GM21381 (cell line): Measurements from ENCODE around the gene INPP5A.
A peak's percentile ranks its signal among the peaks of the same experiment; 100 is the strongest.
"Not testable (repeated sequence)": the region's sequence is repeated elsewhere in the genome, so short reads cannot be mapped to it uniquely, and the experiment has no call there.

Source experiments
- ATAC-seq: cut with Tn5 transposase; IDR thresholded peaks from one replicate; pipeline ENCODE4 v1.9.1; 2021; ENCODE audit warnings: mild to moderate bottlenecking, moderate library complexity; ENCODE audit not compliant: unreplicated experiment

Gene INPP5A

DNA sequence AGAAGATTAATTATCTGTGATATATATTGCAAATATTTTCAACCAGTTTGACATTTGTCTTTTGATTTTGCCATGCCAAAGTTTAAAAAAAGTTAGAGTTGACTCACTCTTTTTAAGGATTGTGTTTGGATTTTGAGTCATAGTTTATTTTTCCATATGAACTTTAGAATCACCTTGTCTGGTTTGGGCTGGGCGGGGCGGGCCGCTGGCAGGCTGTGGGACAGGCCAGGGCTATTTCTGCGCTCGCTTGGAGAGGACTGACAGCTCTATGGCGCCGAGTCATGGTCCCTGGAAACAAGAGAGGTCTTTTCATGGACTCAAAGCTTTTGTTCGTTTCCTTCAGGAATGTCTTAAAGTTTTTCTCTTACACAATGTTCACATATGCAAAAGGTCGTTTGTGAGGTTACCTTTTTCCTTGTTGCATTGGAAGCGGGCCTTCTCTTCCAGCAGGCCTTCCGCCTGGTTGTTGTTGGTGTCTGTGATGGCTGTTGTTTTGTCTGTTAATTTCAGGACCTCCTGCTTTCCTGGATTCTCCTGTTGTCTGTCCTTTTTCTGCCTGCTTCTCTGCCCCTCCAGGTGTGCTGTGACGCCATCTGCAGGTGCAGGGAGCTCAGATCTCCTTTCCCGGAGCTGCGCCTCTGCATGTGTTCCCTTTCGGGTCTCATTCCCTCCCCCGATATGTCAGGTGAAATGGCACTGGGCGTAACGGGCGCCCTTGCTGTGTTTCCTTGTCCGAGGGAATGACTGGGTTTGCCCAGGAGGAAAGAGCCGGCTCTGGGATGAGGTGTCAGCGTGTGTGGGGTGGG, 53.8 kb downstream of the INPP5A start:
- ATAC-seq = no peak

DNA sequence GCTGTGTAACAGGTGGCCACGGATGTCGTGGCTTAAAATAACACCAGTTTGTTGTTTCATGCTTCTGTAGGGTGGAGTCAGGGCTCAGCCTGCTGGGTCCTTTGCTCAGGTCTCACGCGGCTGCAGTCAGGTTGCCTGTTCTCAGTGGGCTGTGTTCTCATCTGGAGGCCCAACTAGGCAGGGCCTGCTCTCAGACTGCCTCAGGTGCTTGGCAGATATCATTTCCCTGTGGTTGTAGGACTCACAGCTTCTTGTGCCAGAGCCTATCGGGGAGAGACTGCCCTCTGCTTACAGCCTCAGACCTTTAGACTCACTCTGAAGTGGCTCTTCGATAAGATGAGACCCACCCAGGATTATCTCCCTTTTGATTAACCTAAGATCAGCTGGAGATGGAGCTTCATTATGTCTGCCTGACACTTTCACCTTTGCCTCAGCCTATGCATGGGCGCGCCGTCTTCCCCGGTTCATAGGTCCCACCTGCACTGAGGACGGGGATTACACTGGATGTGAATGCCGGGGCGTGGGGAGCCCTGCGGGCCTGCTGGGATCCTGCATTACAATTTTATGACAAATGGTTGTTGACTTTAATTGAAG, 55.3 kb downstream of the INPP5A start:
- ATAC-seq = peak; percentile 2

DNA sequence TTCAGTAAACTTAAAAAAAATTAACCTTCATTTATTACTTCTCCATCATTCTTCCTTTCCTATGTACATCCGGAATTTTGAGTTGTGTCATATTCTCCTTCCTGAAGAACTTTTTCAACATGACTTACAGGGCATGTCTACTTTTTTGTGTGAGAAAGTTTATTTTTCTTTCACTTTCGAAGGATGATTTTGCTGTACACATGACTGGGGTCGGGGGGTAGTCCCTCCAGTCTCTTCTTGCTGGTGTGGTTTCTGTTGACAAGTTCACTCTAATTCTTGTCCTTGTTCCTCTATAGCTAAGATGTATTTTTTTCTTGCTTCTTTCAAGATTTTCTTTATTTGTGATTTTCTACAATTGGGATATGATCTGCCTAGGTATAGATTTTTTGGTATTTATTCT, 55.8 kb downstream of the INPP5A start:
- ATAC-seq = peak; percentile 60

GRCh38 chr10:132593900-132594876, 56.6 kb downstream of the INPP5A start:
- ATAC-seq = peak; percentile 61

DNA sequence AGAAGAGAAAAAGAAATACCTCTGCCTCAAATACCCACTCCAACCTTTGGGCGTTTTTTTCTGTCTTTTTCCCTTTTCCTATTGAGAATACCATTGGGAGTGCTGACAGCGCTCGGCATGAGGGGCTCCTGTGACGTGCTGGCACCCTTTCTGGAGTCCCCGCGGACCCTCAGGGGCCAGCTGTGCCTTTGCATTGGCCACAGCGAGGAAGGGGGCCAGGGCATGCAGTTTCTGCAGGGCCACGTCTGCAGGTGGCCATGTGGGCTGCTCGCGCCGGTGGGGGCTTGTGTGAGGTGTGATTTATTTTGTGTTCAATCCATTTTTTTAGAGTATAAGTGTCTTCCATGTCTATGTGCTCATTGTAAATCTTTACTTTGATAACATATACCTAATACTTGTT, 57.4 kb downstream of the INPP5A start:
- no peak for ATAC-seq

- no peak for ATAC-seq
Observed at GRCh38 chr10:132595854-132596253, 58.3 kb downstream of the INPP5A start.

DNA sequence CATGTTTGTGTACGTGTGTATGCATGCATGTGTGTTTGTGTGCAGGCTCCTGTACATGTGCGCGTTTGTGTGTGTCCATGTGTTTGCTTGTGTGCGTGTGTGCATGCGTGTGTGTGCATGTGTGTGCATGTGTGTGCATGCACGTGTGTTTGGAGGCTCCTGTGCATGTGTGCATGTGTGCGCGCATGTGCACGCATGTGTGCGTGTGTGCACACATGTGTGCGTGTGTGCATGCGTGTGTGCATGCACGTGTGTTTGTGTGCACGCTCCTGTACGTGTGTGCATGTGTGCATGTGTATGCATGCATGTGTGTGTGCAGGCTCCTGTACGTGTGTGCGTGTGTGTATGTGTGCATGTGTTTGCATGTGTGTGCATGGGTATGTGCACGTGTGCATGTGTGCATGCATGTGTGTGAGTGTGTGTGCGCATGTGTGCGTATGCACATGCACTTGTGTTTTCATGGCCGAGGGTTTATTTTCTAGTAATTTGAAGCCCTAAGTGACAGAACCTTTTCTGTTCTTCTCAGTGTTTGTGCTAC, 59.2 kb downstream of the INPP5A start:
- no peak for ATAC-seq

DNA sequence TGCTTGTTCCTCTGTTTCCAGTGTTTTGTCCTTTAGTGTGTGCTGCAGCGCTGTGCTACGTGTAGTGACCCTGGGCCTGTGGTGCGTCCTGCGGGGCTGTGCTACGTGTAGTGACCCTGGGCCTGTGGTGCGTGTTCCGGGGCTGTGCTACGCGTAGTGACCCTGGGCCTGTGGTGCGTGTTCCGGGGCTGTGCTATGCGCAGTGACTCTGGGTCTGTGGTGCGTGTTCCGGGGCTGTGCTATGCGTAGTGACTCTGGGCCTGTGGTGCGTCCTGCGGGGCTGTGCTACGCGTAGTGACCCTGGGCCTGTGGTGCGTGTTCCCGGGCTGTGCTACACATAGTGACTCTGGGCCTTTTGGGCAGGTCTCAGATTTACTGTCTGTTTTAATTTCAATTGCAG, 60.1 kb downstream of the INPP5A start:
- ATAC-seq = no peak

DNA sequence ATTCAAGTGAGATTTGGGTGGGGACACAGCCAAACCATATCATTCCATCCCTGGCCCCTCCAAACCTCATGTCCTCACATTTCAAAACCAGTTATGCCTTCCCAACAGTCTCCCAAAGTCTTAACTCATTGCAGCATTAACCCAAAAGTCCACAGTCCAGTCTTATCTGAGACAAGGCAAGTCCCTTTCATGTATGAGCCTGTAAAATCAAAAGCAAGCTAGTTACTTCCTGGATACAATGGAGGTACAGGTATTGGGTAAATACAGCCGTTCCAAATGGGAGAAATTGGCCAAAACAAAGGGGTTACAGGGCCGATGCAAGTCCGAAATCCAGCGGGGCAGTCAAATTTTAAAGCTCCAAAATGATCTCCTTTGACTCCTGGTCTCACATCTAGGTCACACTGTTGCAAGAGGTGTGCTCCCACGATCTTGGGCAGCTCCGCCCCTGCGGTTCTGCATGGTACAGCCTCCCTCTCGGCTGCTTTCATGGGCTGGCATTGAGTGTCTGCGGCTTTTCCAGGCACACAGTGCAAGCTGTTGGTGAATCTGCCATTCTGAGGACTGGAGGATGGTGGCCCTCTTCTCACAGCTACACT, 61.5 kb downstream of the INPP5A start:
- ATAC-seq = not testable (repeated sequence)

- ATAC-seq = no peak
Observed at GRCh38 chr10:132599732-132600131, 62.1 kb downstream of the INPP5A start.

- ATAC-seq = no peak
Observed at GRCh38 chr10:132600416-132600815, 62.8 kb downstream of the INPP5A start.

DNA sequence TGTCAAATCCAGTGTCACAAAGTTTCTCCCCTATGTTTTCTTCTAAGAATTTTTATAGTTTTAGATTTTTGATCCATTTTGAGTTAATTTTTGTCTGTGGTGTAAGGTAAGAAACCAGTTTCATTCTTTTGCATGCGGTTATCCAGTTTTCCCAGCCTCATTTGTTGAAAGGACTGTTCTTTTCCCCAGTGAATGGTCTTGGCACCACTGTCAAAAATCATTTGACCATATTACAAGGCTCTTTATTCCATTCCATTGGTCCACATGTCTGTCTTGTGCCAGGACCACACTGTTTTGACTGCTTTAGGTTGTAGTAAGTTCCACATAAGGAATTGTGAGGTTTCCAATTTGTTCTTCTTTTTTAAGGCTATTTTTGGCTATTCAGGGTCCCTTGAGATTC, 64.0 kb downstream of the INPP5A start:
- ATAC-seq = no peak

- ATAC-seq = no peak
Observed at GRCh38 chr10:132602614-132603013, 65.0 kb downstream of the INPP5A start.

DNA sequence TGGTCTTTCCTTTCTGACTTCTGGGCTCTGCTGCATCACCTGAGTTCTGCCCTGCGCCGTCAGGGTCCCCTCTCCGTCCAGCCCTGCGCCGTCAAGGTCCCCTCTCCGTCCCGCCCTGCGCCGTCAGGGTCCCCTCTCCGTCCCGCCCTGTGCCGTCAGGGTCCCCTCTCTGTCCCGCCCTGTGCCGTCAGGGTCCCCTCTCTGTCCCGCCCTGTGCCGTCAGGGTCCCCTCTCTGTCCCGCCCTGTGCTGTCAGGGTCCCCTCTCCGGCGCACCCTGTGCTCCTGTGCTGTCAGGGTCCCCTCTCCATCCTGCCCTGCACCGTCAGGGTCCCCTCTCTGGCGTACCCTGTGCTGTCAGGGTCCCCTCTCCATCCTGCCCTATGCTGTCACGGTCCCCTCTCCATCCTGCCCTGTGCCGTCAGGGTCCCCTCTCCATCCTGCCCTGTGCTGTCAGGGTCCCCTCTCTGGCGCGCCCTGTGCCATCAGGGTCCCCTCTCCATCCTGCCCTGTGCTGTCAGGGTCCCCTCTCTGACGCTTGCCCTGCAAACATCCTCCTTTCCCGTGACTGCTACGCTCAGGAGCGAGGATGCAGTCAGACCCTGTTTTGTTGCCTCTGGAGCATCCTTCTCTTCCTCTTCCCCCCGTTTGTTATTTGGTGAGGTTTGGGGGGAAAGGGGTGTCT, 66.4 kb downstream of the INPP5A start:
- ATAC-seq = no peak

GRCh38 chr10:132604686-132605085, 67.1 kb downstream of the INPP5A start:
- no peak for ATAC-seq

- no peak for ATAC-seq
Observed at GRCh38 chr10:132605390-132605789, 67.8 kb downstream of the INPP5A start.

- ATAC-seq = no peak
Observed at GRCh38 chr10:132606031-132606491, 68.5 kb downstream of the INPP5A start.

- ATAC-seq = no peak
Observed at GRCh38 chr10:132606536-132607316, 69.1 kb downstream of the INPP5A start.

DNA sequence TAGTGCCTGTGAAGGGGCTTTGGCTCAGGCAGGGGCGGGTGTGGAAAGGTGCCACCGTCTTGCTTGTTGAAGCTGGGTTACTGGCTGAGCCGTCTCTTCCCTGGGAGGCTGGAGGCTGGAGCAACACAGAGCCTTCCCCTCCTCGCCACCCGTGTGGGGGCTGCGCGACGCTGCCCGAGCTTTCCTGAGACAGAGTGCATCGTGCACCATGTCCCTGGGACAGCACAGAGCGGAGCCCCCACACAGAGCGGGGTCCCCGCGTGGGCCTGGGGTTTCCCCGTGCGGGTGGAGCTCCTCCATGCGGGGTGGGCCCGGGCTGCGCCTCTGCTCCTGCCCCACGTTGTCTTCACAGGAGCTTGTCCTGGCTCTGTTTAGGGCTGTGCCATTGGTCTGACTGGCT, 69.9 kb downstream of the INPP5A start:
- no peak for ATAC-seq
